Spleen (tissue), 7 donors: ENCODE measurements around the gene CD99.

ENCODE experiments used
- CTCF ChIP-seq, 11 experiments: fragments of 200-600 bp in 7 of 11; fragments of 450-650 bp in 4 of 11; sonication (generic) in 4 of 11; IDR thresholded peaks in 8 of 11; conservative IDR thresholded peaks in 3 of 11; 1 replicate in 7 of 11; 2 replicates in 4 of 11; pipeline versions ENCODE4 v1.4.0 to v1.8.0; 2016 to 2021; ENCODE audit warnings: antibody characterized with exemption in 11 of 11, inconsistent platforms in 4 of 11, mild to moderate bottlenecking in 1 of 11
- POLR2AphosphoS5 ChIP-seq, 3 donors: sonication (generic); formaldehyde crosslinking; IDR thresholded peaks; one replicate each; pipeline ENCODE4 v1.5.1; 2017; ENCODE audit warnings: antibody characterized with exemption in 3 of 3
- donor health status: DM: no; HTN: no; CAD: no; lungs with moderate emphysema.
- donor health status: DM: no; HTN: no; CAD: no.
- donor health status: DM: no; HTN: no; CAD: no.

DNA sequence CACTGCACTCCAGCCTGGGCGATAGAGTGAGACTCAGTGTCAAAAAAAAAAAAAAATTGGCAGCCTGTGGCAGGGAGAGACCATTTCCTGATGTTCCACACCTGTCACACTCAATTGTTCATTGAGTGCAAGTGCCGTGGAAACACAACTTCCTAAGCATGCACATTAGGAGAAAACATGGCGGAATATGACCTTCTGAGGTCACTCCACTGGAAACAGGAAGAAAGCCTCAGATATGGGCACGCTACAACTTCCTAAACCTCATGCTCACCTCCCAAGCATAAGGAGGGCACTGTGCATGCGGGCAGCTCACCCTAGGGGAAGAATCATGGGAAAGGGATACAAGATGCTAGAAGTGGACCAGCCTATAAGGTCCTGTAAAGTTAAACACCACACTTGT is 28.5 kb upstream of the CD99 start:
- TF ChIP-seq CTCF (IDR thresholded peaks at IDR 0.05 in 8 of 11, conservative IDR thresholded peaks at IDR 0.05 in 3 of 11) (no peak), POLR2AphosphoS5 (IDR thresholded peaks at IDR 0.05) (no peak)
